ENCODE data around the gene DPY30.

DNA sequence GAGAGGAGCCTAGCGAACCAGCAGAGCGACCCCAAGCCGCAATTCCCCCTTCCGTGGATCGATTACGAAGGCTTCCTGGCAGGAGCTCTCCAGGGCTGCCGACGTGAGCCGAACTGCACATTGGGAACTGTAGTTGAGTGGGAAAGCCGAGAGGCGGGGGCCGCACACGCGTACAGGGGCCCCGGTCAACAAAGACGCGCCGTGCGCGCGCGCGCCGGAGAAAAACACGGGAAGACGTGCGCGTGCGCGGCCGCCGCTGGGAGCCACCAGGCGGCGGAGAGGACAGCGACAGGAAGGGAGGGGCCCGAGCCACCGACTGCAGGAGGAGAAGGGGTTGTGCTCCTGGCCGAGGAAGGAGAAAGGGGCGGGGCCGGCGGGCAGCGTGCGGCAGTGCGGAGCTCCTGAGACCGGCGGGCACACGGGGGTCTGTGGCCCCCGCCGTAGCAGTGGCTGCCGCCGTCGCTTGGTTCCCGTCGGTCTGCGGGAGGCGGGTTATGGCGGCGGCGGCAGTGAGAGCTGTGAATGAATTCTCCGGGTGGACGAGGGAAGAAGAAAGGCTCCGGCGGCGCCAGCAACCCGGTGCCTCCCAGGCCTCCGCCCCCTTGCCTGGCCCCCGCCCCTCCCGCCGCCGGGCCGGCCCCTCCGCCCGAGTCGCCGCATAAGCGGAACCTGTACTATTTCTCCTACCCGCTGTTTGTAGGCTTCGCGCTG lies 23.9 kb upstream of the DPY30 start, which contains the start of gene SPAST:
- peak; percentile 53 for TF ChIP-seq POLR2A (IDR thresholded peaks at IDR 0.05)
- peak; percentile 31 to 90 (median 87) for TF ChIP-seq CTCF (IDR thresholded peaks at IDR 0.05)
- peak; percentile 25 to 67 (median 63) for TF ChIP-seq POLR2AphosphoS5 (IDR thresholded peaks at IDR 0.05)
